PC-3 (cell line): ENCODE results near the gene SOCS2.

Experiments used
- EZH2 ChIP-seq: fragments of 300-600 bp; sonication (generic); IDR thresholded peaks from one replicate; pipeline ENCODE4 v1.6.1; 2017; ENCODE audit warnings: antibody characterized with exemption, mild to moderate bottlenecking, low read length; ENCODE audit not compliant: unreplicated experiment
- EZH2phosphoT487 ChIP-seq: fragments of 300-600 bp; sonication (generic); IDR thresholded peaks from 2 replicates; pipeline ENCODE4 v1.6.1; 2018; ENCODE audit warnings: mild to moderate bottlenecking, antibody characterized with exemption, low read length, borderline replicate concordance
- TF ChIP-seq, protein P1 (sequence below): fragments of 300-600 bp; sonication (generic); conservative IDR thresholded peaks from 2 replicates; pipeline ENCODE4 v1.5.1; 2017; ENCODE audit warnings: antibody characterized with exemption, low read depth, mild to moderate bottlenecking, low read length

DNA sequence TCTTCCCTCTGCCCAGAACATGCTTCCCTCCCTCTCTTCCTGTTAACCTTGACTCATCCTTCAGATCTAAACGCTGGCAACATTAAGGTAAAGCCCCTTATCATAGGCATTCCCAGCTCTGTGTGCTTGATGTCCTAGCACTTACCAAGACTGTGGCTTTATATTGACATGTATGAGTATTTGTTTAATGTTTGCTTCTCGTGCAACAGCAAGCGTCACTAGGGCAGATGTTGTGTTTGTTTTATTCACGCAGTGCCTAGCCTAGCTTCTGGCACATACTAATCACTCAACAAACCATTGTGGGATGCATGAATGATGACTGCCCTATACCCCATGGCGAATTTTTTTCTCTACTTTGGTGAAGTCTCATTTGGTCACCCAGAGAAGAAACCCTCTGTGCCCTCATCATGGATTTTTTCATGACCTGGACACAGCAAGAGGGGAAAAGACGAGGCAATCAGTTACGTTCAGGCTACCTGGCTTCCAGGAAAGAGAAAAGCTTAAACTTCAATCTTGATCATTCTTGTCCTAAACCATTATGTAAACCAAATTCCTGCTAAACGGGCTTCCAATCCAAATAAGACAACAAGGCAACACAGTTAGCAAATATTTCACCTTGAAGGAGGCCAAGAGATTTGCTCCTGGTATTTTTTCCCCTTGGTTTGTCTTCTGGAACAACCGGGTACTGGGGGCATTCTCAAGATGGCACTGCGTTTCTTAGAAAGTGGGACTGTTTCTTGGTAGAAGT, 47.9 kb upstream of the SOCS2 start:
- TF ChIP-seq, protein P1, sequence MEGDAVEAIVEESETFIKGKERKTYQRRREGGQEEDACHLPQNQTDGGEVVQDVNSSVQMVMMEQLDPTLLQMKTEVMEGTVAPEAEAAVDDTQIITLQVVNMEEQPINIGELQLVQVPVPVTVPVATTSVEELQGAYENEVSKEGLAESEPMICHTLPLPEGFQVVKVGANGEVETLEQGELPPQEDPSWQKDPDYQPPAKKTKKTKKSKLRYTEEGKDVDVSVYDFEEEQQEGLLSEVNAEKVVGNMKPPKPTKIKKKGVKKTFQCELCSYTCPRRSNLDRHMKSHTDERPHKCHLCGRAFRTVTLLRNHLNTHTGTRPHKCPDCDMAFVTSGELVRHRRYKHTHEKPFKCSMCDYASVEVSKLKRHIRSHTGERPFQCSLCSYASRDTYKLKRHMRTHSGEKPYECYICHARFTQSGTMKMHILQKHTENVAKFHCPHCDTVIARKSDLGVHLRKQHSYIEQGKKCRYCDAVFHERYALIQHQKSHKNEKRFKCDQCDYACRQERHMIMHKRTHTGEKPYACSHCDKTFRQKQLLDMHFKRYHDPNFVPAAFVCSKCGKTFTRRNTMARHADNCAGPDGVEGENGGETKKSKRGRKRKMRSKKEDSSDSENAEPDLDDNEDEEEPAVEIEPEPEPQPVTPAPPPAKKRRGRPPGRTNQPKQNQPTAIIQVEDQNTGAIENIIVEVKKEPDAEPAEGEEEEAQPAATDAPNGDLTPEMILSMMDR = no peak
- TF ChIP-seq EZH2 (no peak), EZH2phosphoT487 (no peak)
